Aorta (tissue), 5 donors: ENCODE data around the gene ZNF467. TPM values are rescaled to one million over a fixed set of nuclear protein-coding genes. Genes with fewer than 3 reads are reported as not detected.

Experiments used
- ATAC-seq: fragments of 200-7000 bp; cut with Tn5 transposase; one replicate; pipeline ENCODE4 v1.9.1; 2022; ENCODE audit warnings: moderate library complexity; ENCODE audit not compliant: low FRiP score
- DNase-seq, 2 donors: peaks; one replicate each; pipeline ENCODE4 v3.0.0-alpha.2; 2020
- H3K27ac ChIP-seq, 2 donors: one replicate each; pipeline ENCODE4 v1.5.1; 2013; ENCODE audit warnings: low read length in 2 of 2, mild to moderate bottlenecking in 2 of 2, moderate library complexity in 2 of 2, control low read depth in 1 of 2, inconsistent platforms in 1 of 2, low read depth in 1 of 2
- H3K27me3 ChIP-seq, 2 donors: one replicate each; pipeline ENCODE4 v1.6.1; 2013; ENCODE audit warnings: control low read depth in 1 of 2, low read length in 1 of 2, mild to moderate bottlenecking in 1 of 2, moderate library complexity in 1 of 2; ENCODE audit not compliant: insufficient read depth in 2 of 2, control insufficient read depth in 1 of 2
- H3K36me3 ChIP-seq, 2 donors: one replicate each; pipeline ENCODE4 v1.6.1; 2013; ENCODE audit warnings: control low read depth in 1 of 2, low read length in 1 of 2, mild to moderate bottlenecking in 1 of 2; ENCODE audit not compliant: insufficient read depth in 2 of 2, control insufficient read depth in 1 of 2
- H3K4me1 ChIP-seq, 2 donors: one replicate each; pipeline ENCODE4 v1.6.1; 2013; ENCODE audit warnings: low read length in 2 of 2, control low read depth in 1 of 2, mild to moderate bottlenecking in 1 of 2, moderate library complexity in 1 of 2; ENCODE audit not compliant: insufficient read depth in 2 of 2, control insufficient read depth in 1 of 2
- H3K4me3 ChIP-seq, 2 donors: one replicate each; pipeline ENCODE4 v1.5.1; 2013; ENCODE audit warnings: low read length in 2 of 2, control low read depth in 1 of 2, mild to moderate bottlenecking in 1 of 2
- H3K9me3 ChIP-seq: one replicate; pipeline ENCODE4 v1.6.1; 2013; ENCODE audit warnings: mild to moderate bottlenecking, low read length; ENCODE audit not compliant: control insufficient read depth
- WGBS, 2 donors: extraction: QIAGEN DNeasy Blood & Tissue Kit; methylation state at CpG; one replicate each; pipeline ENCODE4 v1.1.7; 2013; 5-methylcytosine and 5-hydroxymethylcytosine counted together
- intact Hi-C, 2 donors: fragments of 100-400 bp; cut with DNase I; formaldehyde crosslinking; loops; one replicate each; pipeline versions ENCODE4 v1.14.2 to v1.15.0; 2022
- polyA plus RNA-seq, 2 donors: library from polyadenylated mRNA; stranded (reverse); fragments of 200-250 nt; gene quantifications; one replicate each; pipeline ENCODE4 v1.2.3, GENCODE V29; 2013
- total RNA-seq, 2 donors: library from RNA; stranded (reverse); fragmentation: NEBNext Ultra II Directional; extraction: Animal tissue kit (Norgen Biotek cat#: 25700); gene quantifications; one replicate each; pipeline ENCODE4 v1.2.1, GENCODE V29; 2021
- donor health status: healthy with polysubstance abuse.
- donor health status: Bipolar disorder and iron deficiency.
- donor health status: DM: no; HTN: no; CAD: no.
- donor health status: DM: no; HTN: no; CAD: no.
- donor health status: DM: yes; HTN: yes; CAD: no.

Gene ZNF467
- total and polyA plus RNA-seq, 4 donors: 2.1 to 18.5 (median 9.5) TPM

GRCh38 chr7:149725426-149725821 is 48.0 kb downstream of the ZNF467 start:
- Histone ChIP-seq H3K27me3 (no peaks in the 10 kb centered on the region), H3K27ac (no peak overlapping the region), H3K4me1 (no peaks in the 10 kb centered on the region), H3K4me3 (no peak overlapping the region), H3K36me3 (peaks cover 3 to 18% of the 10 kb centered on the region in 2 donors), H3K9me3 (no peaks in the 10 kb centered on the region)
- DNase-seq: peak in 1 of 2 donors; percentile 63
- 90 to 91% methylated on average over 12 of the region's 12 CpGs for WGBS, 2 donors
- intact Hi-C loops: no loop called here
- ATAC-seq: no peak

DNA sequence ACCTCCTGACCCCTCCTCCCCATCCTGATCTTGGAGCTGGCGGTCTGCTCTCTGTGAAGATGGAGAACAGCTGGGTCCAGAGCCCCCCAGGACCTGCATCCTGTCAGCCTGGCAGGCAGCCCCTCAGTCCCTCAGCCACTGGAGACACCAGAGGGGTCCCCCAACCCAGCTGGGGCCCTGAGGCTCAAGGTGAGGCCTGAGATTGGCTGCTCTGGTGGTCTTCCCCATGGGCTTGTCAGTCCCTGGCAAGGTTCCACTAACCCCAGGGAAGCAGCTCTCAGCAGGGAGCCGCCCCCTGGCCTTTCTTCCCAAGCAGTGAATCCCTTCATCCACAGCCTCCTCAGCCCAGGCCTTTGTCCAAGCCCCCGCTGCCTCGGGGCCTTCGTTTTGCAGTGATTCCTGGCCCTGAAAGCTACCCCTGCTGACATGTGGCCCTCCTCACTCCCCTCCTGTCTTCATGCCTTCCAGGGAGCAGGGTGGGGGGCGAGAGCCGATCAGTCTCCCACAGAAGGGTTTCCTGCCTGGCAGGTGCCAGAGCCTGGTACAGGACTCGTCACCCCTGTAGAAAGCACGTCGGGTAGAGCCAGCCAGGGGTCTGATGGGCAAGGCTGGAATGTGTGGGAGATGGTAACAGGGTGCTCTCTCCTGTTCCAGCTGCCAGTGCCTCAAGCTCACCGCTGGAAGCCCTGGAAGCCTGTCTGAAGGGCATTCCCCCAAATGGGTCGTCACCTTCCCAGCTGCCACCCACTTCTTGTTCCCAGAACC is 48.5 kb downstream of the ZNF467 start:
- DNase-seq (peak; percentile 46 to 71), ATAC-seq (no peak)
- H3K27me3 ChIP-seq: no peaks in the 10 kb centered on the region
- intact Hi-C loops: no loop called here
- H3K9me3 ChIP-seq: no peaks in the 10 kb centered on the region
- WGBS, 2 donors: 92% methylated on average over 12 of the region's 12 CpGs
- H3K36me3 ChIP-seq: peaks cover 0 to 18% of the 10 kb centered on the region in 2 donors
- H3K4me3 ChIP-seq: no peak overlapping the region
- H3K4me1 ChIP-seq: no peaks in the 10 kb centered on the region
- no peak overlapping the region for H3K27ac ChIP-seq

DNA sequence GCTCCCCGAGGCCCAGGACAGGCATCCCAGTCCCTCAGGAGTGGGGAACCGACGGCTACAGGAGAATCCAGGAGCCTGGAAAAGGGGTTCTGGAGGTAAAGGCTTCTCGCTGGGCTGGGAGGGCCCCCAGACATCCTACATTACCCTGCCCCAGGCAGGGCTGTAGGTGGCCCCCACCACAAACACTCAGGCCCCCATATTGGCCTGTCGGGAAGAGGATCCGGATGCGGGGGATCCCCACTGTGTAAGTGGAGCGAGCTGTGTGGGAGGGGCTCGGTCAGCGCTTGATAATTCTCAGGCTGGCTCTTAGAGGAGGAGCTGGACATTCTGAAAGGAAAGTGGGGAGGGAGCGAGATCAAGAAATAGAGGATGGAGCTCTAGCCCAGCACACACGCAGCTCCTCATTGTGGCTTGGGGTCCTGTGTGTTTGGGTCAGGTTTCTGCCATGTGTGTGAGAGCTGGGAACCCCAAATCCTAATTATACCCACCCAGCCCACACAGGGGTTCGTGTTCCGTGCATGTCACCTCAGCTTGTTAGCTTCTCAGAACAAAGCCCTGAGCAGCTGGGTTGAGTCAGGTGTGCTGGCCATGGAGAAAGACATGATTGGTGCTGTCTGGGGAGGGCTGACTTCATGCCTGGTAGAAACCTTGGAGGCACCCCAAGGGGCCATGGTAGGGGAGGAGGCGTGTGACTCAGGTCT is 49.4 kb downstream of the ZNF467 start:
- Histone ChIP-seq H3K27me3 (no peaks in the 10 kb centered on the region), H3K36me3 (peaks cover 0 to 18% of the 10 kb centered on the region in 2 donors), H3K4me3 (no peak overlapping the region), H3K4me1 (no peaks in the 10 kb centered on the region), H3K27ac (no peak overlapping the region), H3K9me3 (no peaks in the 10 kb centered on the region)
- DNase-seq (peak; percentile 24 to 63), ATAC-seq (no peak)
- intact Hi-C loops: no loop called here
- WGBS, 2 donors: 91 to 95% methylated on average over 15 of the region's 15 CpGs

- WGBS, 2 donors: 92 to 95% methylated on average over 13 of the region's 13 CpGs
- Histone ChIP-seq H3K4me3 (no peak overlapping the region), H3K36me3 (peaks cover 0 to 15% of the 10 kb centered on the region in 2 donors), H3K27me3 (no peaks in the 10 kb centered on the region), H3K9me3 (no peaks in the 10 kb centered on the region), H3K4me1 (no peaks in the 10 kb centered on the region), H3K27ac (no peak overlapping the region)
- intact Hi-C loops: no loop called here
- DNase-seq (peak; percentile 15 to 31), ATAC-seq (no peak)
Measured at GRCh38 chr7:149723082-149723767, 50.2 kb downstream of the ZNF467 start.

DNA sequence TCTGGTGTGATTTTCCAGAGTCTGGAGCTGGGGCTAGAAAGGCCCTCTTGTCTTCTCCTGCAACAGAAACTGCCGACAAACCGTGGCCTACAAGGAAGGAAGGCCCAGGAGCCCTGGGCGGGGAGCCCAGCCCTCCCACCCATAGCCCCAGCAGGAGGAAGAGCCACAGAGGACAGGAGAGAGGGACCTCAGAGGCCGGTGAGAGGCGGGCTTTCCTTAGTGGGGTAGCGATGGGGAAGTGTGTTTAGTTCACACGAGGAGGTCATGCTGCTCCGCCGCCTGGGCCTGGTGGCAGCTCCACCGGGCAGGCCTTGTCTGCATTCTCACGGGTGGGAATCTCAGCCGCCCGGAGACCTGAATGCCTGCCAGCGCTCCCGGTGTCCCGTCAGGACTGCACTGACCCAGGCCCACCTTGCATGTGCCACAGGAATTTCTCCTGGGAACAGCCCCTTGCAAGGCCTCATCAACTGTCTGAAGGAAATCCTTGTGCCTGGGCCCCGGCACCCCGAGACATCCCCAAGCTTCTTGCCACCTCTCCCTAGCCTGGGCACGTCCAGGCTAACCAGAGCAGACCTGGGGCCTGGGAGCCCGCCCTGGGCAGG is 50.9 kb downstream of the ZNF467 start:
- H3K27ac ChIP-seq: no peak overlapping the region
- H3K4me3 ChIP-seq: no peak overlapping the region
- intact Hi-C loops: no loop called here
- no peaks in the 10 kb centered on the region for H3K4me1 ChIP-seq
- ATAC-seq: no peak
- no peaks in the 10 kb centered on the region for H3K9me3 ChIP-seq
- H3K36me3 ChIP-seq: peaks cover 0 to 14% of the 10 kb centered on the region in 2 donors
- peak; percentile 43 to 73 for DNase-seq
- WGBS, 2 donors: 88 to 90% methylated on average over 19 to 20 of the region's 20 CpGs
- H3K27me3 ChIP-seq: no peaks in the 10 kb centered on the region

- peak in 1 of 2 donors; percentile 59 for DNase-seq
- Histone ChIP-seq H3K9me3 (no peaks in the 10 kb centered on the region), H3K27ac (no peak overlapping the region), H3K4me1 (no peaks in the 10 kb centered on the region), H3K4me3 (no peak overlapping the region), H3K36me3 (peaks cover 0 to 14% of the 10 kb centered on the region in 2 donors), H3K27me3 (no peaks in the 10 kb centered on the region)
- ATAC-seq: no peak
- WGBS, 2 donors: 88 to 89% methylated on average over 16 of the region's 16 CpGs
- intact Hi-C loops: no loop called here
Measured at GRCh38 chr7:149721084-149721601, 52.2 kb downstream of the ZNF467 start.

- Histone ChIP-seq H3K4me3 (no peak overlapping the region), H3K27ac (no peak overlapping the region), H3K9me3 (no peaks in the 10 kb centered on the region), H3K27me3 (no peaks in the 10 kb centered on the region), H3K36me3 (peaks cover 0 to 14% of the 10 kb centered on the region in 2 donors), H3K4me1 (no peaks in the 10 kb centered on the region)
- ATAC-seq: no peak
- WGBS, 2 donors: 61 to 65% methylated on average over 22 of the region's 22 CpGs
- peak in 1 of 2 donors; percentile 75 for DNase-seq
- intact Hi-C loops: no loop called here
Measured at GRCh38 chr7:149720372-149721083, 52.9 kb downstream of the ZNF467 start.

- peaks cover 0 to 10% of the 10 kb centered on the region in 2 donors for H3K36me3 ChIP-seq
- H3K9me3 ChIP-seq: no peaks in the 10 kb centered on the region
- no peaks in the 10 kb centered on the region for H3K27me3 ChIP-seq
- intact Hi-C loops: loop anchor here (5.0 to 10.0 kb wide), 3 partner anchors 52 to 115 kb away; partner anchors contain the start of genes ZNF467 (in 1 of the 2) and ZNF862 (in 1 of the 2)
- WGBS, 2 donors: 80% methylated on average over 5 of the region's 5 CpGs
- H3K4me3 ChIP-seq: no peak overlapping the region
- no peak for DNase-seq
- no peaks in the 10 kb centered on the region for H3K4me1 ChIP-seq
- ATAC-seq: no peak
- H3K27ac ChIP-seq: no peak overlapping the region
Measured at GRCh38 chr7:149719912-149720335, 53.5 kb downstream of the ZNF467 start.
